Liver (tissue), 9 donors: ENCODE results near the gene MLLT6. TPM values are rescaled to one million over a fixed set of nuclear protein-coding genes. Genes with fewer than 3 reads are reported as not detected.

Experiments
- DNase-seq: peaks from one replicate; pipeline ENCODE4 v3.0.0-alpha.2; 2017; ENCODE audit warnings: low spot score
- H3K27ac ChIP-seq, 2 donors: one replicate each; pipeline ENCODE4 v1.7.0; 2013; ENCODE audit warnings: inconsistent platforms in 2 of 2, low read length in 2 of 2, control low read depth in 1 of 2, low read depth in 1 of 2, mild to moderate bottlenecking in 1 of 2
- H3K27me3 ChIP-seq, 4 donors: one replicate each; pipeline versions ENCODE4 v1.6.1 to v1.7.0; 2013; ENCODE audit warnings: low read length in 3 of 4, inconsistent platforms in 1 of 4, mild to moderate bottlenecking in 1 of 4, moderate library complexity in 1 of 4; ENCODE audit not compliant: control insufficient read depth in 4 of 4, insufficient read depth in 4 of 4
- H3K36me3 ChIP-seq, 4 donors: one replicate each; pipeline versions ENCODE4 v1.6.1 to v1.7.0; 2013; ENCODE audit warnings: low read length in 3 of 4, mild to moderate bottlenecking in 3 of 4, low read depth in 1 of 4, moderate library complexity in 1 of 4; ENCODE audit not compliant: control insufficient read depth in 4 of 4, insufficient read depth in 3 of 4
- H3K4me1 ChIP-seq, 4 donors: one replicate each; pipeline versions ENCODE4 v1.6.1 to v1.7.0; 2013; ENCODE audit warnings: low read length in 3 of 4, mild to moderate bottlenecking in 3 of 4, moderate library complexity in 1 of 4; ENCODE audit not compliant: control insufficient read depth in 4 of 4, insufficient read depth in 4 of 4
- H3K4me3 ChIP-seq, 3 donors: one replicate each; pipeline versions ENCODE4 v1.6.1 to v1.7.0; 2013; ENCODE audit warnings: low read length in 3 of 3, control low read depth in 1 of 3, low read depth in 1 of 3, mild to moderate bottlenecking in 1 of 3
- H3K9ac ChIP-seq, 2 donors: one replicate each; pipeline ENCODE4 v1.7.0; 2013; ENCODE audit warnings: low read length in 2 of 2, mild to moderate bottlenecking in 2 of 2, moderate library complexity in 2 of 2, control low read depth in 1 of 2, low read depth in 1 of 2
- H3K9me3 ChIP-seq, 4 donors: one replicate each; pipeline versions ENCODE4 v1.6.1 to v1.7.0; 2013; ENCODE audit warnings: low read length in 3 of 4; ENCODE audit not compliant: control insufficient read depth in 4 of 4
- EGR1 ChIP-seq, 2 donors: IDR thresholded peaks; 2 replicates each; pipeline ENCODE4 v1.6.1; 2016 to 2018; ENCODE audit warnings: antibody characterized with exemption in 2 of 2, low read depth in 2 of 2
- FOXA1 ChIP-seq: IDR thresholded peaks from 2 replicates; pipeline ENCODE4 v1.6.1; 2016; ENCODE audit warnings: antibody characterized with exemption
- FOXA2 ChIP-seq: IDR thresholded peaks from 2 replicates; pipeline ENCODE4 v1.6.1; 2016; ENCODE audit warnings: antibody characterized with exemption
- HNF4G ChIP-seq: IDR thresholded peaks from 2 replicates; pipeline ENCODE4 v1.6.1; 2016; ENCODE audit warnings: antibody characterized with exemption
- JUND ChIP-seq, 2 donors: IDR thresholded peaks; 2 replicates each; pipeline ENCODE4 v1.6.1; 2016; ENCODE audit warnings: antibody characterized with exemption in 2 of 2
- NR2F2 ChIP-seq: IDR thresholded peaks from 2 replicates; pipeline ENCODE4 v1.6.1; 2016; ENCODE audit warnings: antibody characterized with exemption
- RAD21 ChIP-seq, 2 donors: IDR thresholded peaks; 2 replicates each; pipeline ENCODE4 v1.6.1; 2016; ENCODE audit warnings: antibody characterized with exemption in 2 of 2, mild to moderate bottlenecking in 2 of 2
- REST ChIP-seq: IDR thresholded peaks from 2 replicates; pipeline ENCODE4 v1.6.1; 2016; ENCODE audit warnings: antibody characterized with exemption, mild to moderate bottlenecking
- RXRA ChIP-seq, 2 donors: IDR thresholded peaks; 2 replicates each; pipeline ENCODE4 v1.6.1; 2017 to 2018; ENCODE audit warnings: antibody characterized with exemption in 2 of 2, mild to moderate bottlenecking in 1 of 2
- SP1 ChIP-seq: IDR thresholded peaks from 2 replicates; pipeline ENCODE4 v1.6.1; 2018; ENCODE audit warnings: antibody characterized with exemption, mild to moderate bottlenecking
- TAF1 ChIP-seq: conservative IDR thresholded peaks from 2 replicates; pipeline ENCODE4 v1.6.1; 2016; ENCODE audit warnings: antibody characterized with exemption, mild to moderate bottlenecking
- YY1 ChIP-seq: IDR thresholded peaks from 2 replicates; pipeline ENCODE4 v1.6.1; 2016; ENCODE audit warnings: antibody characterized with exemption, mild to moderate bottlenecking
- WGBS: extraction: QIAGEN DNeasy Blood & Tissue Kit; methylation state at CpG from one replicate; pipeline ENCODE4 v1.1.7; 2013; 5-methylcytosine and 5-hydroxymethylcytosine counted together
- polyA plus RNA-seq, 2 donors: library from polyadenylated mRNA; stranded (reverse) in 1 of 2; unstranded in 1 of 2; fragments of 200-250 nt in 1 of 2; fragments of >200 nt in 1 of 2; fragmentation: Nextera tagmentation in 1 of 2; extraction: Ambion mirVana in 1 of 2; gene quantifications; one replicate each; pipeline versions ENCODE4 v1.2.1 to v1.2.3, GENCODE V29; 2013 to 2015
- total RNA-seq, 2 donors: library from RNA; depleted of rRNA; stranded (reverse); fragments of >200 nt; gene quantifications; one replicate each; pipeline ENCODE4 v1.2.3, GENCODE V29; 2014
- TF ChIP-seq, protein P1 (sequence below): IDR thresholded peaks from 2 replicates; pipeline ENCODE4 v1.6.1; 2016; ENCODE audit warnings: antibody characterized with exemption
- TF ChIP-seq, protein P2 (sequence below): fragments of 150-350 bp; IDR thresholded peaks from 2 replicates; pipeline ENCODE4 v1.5.1; 2017; ENCODE audit warnings: improper control_type of control experiment, low read depth, low read length; ENCODE audit not compliant: missing input control
- TF ChIP-seq, protein P3 (sequence below): IDR thresholded peaks from 2 replicates; pipeline ENCODE4 v1.6.1; 2016; ENCODE audit warnings: antibody characterized with exemption
- TF ChIP-seq, protein P4 (sequence below): IDR thresholded peaks from 2 replicates; pipeline ENCODE4 v1.6.1; 2016; ENCODE audit warnings: antibody characterized with exemption
- donor health status: healthy.
- donor health status: healthy.
- donor health status: healthy.
- donor health status: healthy.
- donor health status: healthy.

MLLT6 gene
- total and polyA plus RNA-seq, 4 donors, result 3.3 to 22.8 (median 8.1) TPM

DNA sequence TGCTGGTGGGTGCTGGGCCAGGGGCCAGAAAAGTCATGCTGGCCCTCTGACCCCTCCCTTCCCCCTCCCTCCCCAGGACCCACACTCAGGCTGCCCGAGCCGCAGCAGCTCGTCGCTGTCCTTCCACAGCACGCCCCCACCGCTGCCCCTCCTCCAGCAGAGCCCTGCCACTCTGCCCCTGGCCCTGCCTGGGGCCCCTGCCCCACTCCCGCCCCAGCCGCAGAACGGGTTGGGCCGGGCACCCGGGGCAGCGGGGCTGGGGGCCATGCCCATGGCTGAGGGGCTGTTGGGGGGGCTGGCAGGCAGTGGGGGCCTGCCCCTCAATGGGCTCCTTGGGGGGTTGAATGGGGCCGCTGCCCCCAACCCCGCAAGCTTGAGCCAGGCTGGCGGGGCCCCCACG lies 16.7 kb downstream of the MLLT6 start:
- no peak overlapping the region for H3K4me3 ChIP-seq
- 98% methylated on average over 16 of the region's 16 CpGs for WGBS
- no peaks in the 10 kb centered on the region for H3K9me3 ChIP-seq
- no peaks in the 10 kb centered on the region for H3K27me3 ChIP-seq
- peaks cover 3 to 16% (median 7%) of the 10 kb centered on the region in 4 donors for H3K36me3 ChIP-seq
- TF ChIP-seq HNF4G, result no peak
- TF ChIP-seq TAF1, result no peak
- TF ChIP-seq, protein P1, sequence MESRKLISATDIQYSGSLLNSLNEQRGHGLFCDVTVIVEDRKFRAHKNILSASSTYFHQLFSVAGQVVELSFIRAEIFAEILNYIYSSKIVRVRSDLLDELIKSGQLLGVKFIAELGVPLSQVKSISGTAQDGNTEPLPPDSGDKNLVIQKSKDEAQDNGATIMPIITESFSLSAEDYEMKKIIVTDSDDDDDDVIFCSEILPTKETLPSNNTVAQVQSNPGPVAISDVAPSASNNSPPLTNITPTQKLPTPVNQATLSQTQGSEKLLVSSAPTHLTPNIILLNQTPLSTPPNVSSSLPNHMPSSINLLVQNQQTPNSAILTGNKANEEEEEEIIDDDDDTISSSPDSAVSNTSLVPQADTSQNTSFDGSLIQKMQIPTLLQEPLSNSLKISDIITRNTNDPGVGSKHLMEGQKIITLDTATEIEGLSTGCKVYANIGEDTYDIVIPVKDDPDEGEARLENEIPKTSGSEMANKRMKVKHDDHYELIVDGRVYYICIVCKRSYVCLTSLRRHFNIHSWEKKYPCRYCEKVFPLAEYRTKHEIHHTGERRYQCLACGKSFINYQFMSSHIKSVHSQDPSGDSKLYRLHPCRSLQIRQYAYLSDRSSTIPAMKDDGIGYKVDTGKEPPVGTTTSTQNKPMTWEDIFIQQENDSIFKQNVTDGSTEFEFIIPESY, result no peak
- TF ChIP-seq NR2F2, result no peak
- TF ChIP-seq, protein P2, sequence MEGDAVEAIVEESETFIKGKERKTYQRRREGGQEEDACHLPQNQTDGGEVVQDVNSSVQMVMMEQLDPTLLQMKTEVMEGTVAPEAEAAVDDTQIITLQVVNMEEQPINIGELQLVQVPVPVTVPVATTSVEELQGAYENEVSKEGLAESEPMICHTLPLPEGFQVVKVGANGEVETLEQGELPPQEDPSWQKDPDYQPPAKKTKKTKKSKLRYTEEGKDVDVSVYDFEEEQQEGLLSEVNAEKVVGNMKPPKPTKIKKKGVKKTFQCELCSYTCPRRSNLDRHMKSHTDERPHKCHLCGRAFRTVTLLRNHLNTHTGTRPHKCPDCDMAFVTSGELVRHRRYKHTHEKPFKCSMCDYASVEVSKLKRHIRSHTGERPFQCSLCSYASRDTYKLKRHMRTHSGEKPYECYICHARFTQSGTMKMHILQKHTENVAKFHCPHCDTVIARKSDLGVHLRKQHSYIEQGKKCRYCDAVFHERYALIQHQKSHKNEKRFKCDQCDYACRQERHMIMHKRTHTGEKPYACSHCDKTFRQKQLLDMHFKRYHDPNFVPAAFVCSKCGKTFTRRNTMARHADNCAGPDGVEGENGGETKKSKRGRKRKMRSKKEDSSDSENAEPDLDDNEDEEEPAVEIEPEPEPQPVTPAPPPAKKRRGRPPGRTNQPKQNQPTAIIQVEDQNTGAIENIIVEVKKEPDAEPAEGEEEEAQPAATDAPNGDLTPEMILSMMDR, result no peak
- no peak for TF ChIP-seq SP1
- TF ChIP-seq REST, result no peak
- TF ChIP-seq EGR1 (IDR thresholded peaks at IDR 0.05; ENCODE audit: low read depth in 2 of 2), result no peak
- TF ChIP-seq RAD21 (IDR thresholded peaks at IDR 0.05), result no peak
- no peak for TF ChIP-seq RXRA (IDR thresholded peaks at IDR 0.05)
- TF ChIP-seq, protein P3, sequence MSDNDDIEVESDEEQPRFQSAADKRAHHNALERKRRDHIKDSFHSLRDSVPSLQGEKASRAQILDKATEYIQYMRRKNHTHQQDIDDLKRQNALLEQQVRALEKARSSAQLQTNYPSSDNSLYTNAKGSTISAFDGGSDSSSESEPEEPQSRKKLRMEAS, result no peak
- TF ChIP-seq JUND (IDR thresholded peaks at IDR 0.05), result no peak
- TF ChIP-seq FOXA1, result no peak
- TF ChIP-seq YY1, result no peak
- TF ChIP-seq, protein P4, sequence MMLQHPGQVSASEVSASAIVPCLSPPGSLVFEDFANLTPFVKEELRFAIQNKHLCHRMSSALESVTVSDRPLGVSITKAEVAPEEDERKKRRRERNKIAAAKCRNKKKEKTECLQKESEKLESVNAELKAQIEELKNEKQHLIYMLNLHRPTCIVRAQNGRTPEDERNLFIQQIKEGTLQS, result no peak
- no peak for DNase-seq
- no peak overlapping the region for H3K9ac ChIP-seq
- no peak overlapping the region for H3K27ac ChIP-seq
- H3K4me1 ChIP-seq, result peaks cover 0 to 2% (median 0%) of the 10 kb centered on the region in 4 donors

GRCh38 chr17:38724337-38724988 lies 19.4 kb downstream of the MLLT6 start:
- H3K9ac ChIP-seq, result no peak overlapping the region
- no peak overlapping the region for H3K4me3 ChIP-seq
- H3K4me1 ChIP-seq, result peaks cover 2 to 16% (median 6%) of the 10 kb centered on the region in 4 donors
- TF ChIP-seq FOXA2 (no peak), FOXA1 (no peak)
- TF ChIP-seq, protein P1, result no peak
- TF ChIP-seq, protein P4, result no peak
- H3K9me3 ChIP-seq, result no peaks in the 10 kb centered on the region
- DNase-seq, result no peak
- H3K36me3 ChIP-seq, result peaks cover 0 to 10% (median 5%) of the 10 kb centered on the region in 4 donors
- 71% methylated on average over 16 of the region's 16 CpGs for WGBS
- H3K27me3 ChIP-seq, result no peaks in the 10 kb centered on the region
- no peak overlapping the region for H3K27ac ChIP-seq
